BLaER1 treated with 17β-estradiol and CSF1 and Interleukin-3, amounts not matched to agents 10 nM and 100 nM (cell line): Measurements from ENCODE around the gene RAB40B.
"Not testable (repeated sequence)": the region's sequence is repeated elsewhere in the genome, so short reads cannot be mapped to it uniquely, and the experiment has no call there.

ENCODE experiments used
- H3K27ac ChIP-seq, 11 experiments: shearing (Covaris generic); formaldehyde crosslinking; 2 replicates each; pipeline ENCODE4 v1.8.1; 2022
- H3K27me3 ChIP-seq, 11 experiments: shearing (Covaris generic); formaldehyde crosslinking; 2 replicates each; pipeline ENCODE4 v1.8.1; 2022
- H3K36me3 ChIP-seq, 11 experiments: shearing (Covaris generic); formaldehyde crosslinking; 2 replicates each; pipeline ENCODE4 v1.8.1; 2022
- H3K4me1 ChIP-seq, 10 experiments: shearing (Covaris generic); formaldehyde crosslinking; 2 replicates each; pipeline ENCODE4 v1.8.1; 2022
- H3K4me2 ChIP-seq, 11 experiments: shearing (Covaris generic); formaldehyde crosslinking; 2 replicates each; pipeline ENCODE4 v1.8.1; 2022
- H3K4me3 ChIP-seq, 10 experiments: shearing (Covaris generic); formaldehyde crosslinking; 2 replicates each; pipeline ENCODE4 v1.8.1; 2022
- H3K9ac ChIP-seq, 11 experiments: shearing (Covaris generic); formaldehyde crosslinking; 2 replicates each; pipeline ENCODE4 v1.8.1; 2022
- H3K9me3 ChIP-seq, 11 experiments: shearing (Covaris generic); formaldehyde crosslinking; replicated peaks in 1 of 11; 2 replicates each; pipeline ENCODE4 v1.8.1; 2022
- H4K20me1 ChIP-seq, 11 experiments: shearing (Covaris generic); formaldehyde crosslinking; 2 replicates each; pipeline ENCODE4 v1.8.1; 2022
- Cebpa-rat ChIP-seq, 11 experiments: shearing (Covaris generic); IDR thresholded peaks; 2 replicates each; pipeline ENCODE4 v1.8.1; 2022

Gene RAB40B

GRCh38 chr17:82698065-82698973 lies at the start of gene RAB40B:
TSS of gene RAB40B (minus strand) at chr17:82698698. CDS start at chr17:82698596, 102 bp downstream.
- H3K9ac ChIP-seq, result peak within 1 kb of the TSS; percentile 49 to 78 (median 72)
- H3K27ac ChIP-seq, result no peak within 1 kb of the TSS; a peak in 1 of 22 replicates
- H3K4me1 ChIP-seq, result peaks cover 7 to 39% (median 19%) of the 10 kb centered on the region in 10 experiments; a peak in 19 of 20 replicates
- H3K36me3 ChIP-seq, result peaks cover 0 to 28% (median 12%) of the 10 kb centered on the region in 11 experiments; a peak in 12 of 22 replicates
- TF ChIP-seq Cebpa-rat (IDR thresholded peaks at IDR 0.05), result no peak
- H4K20me1 ChIP-seq, result peaks cover 0 to 18% (median 12%) of the 10 kb centered on the region in 11 experiments; a peak in 10 of 22 replicates
- H3K4me3 ChIP-seq, result peak within 1 kb of the TSS; percentile 58 to 77 (median 67)
- H3K27me3 ChIP-seq, result peaks cover 25 to 50% (median 31%) of the 10 kb centered on the region in 11 experiments
- H3K9me3 ChIP-seq, result peaks cover 32 to 40% (median 39%) of the 10 kb centered on the region in 11 experiments
- H3K4me2 ChIP-seq, result peak within 1 kb of the TSS; percentile 93 to 99 (median 97)

GRCh38 chr17:82745524-82745923 lies 47.0 kb upstream of the RAB40B start:
- no peaks in the 10 kb centered on the region for H3K4me1 ChIP-seq
- no peak overlapping the region for H3K4me2 ChIP-seq
- peaks cover 55 to 93% (median 86%) of the 10 kb centered on the region in 11 experiments for H3K9me3 ChIP-seq
- no peaks in the 10 kb centered on the region for H4K20me1 ChIP-seq
- no peak overlapping the region for H3K4me3 ChIP-seq
- no peak for TF ChIP-seq Cebpa-rat (IDR thresholded peaks at IDR 0.05)
- H3K27me3 ChIP-seq, result no peaks in the 10 kb centered on the region
- H3K27ac ChIP-seq, result no peak overlapping the region
- no peak overlapping the region for H3K9ac ChIP-seq
- peaks cover 0 to 48% (median 22%) of the 10 kb centered on the region in 11 experiments; a peak in 16 of 22 replicates for H3K36me3 ChIP-seq

- H3K4me2 ChIP-seq, H3K27me3 ChIP-seq, H3K9ac ChIP-seq, H3K4me1 ChIP-seq, H3K27ac ChIP-seq, H4K20me1 ChIP-seq, H3K4me3 ChIP-seq: not testable (repeated sequence)
- peaks cover 0 to 55% (median 28%) of the 10 kb centered on the region in 11 experiments; a peak in 16 of 22 replicates for H3K36me3 ChIP-seq
- peaks cover 62 to 94% (median 88%) of the 10 kb centered on the region in 11 experiments for H3K9me3 ChIP-seq
Measured at GRCh38 chr17:82744736-82745135, 46.2 kb upstream of the RAB40B start.

- Histone ChIP-seq H3K9me3 (peaks cover 60 to 89% (median 82%) of the 10 kb centered on the region in 11 experiments), H4K20me1 (no peaks in the 10 kb centered on the region), H3K4me1 (no peaks in the 10 kb centered on the region), H3K4me3 (no peak overlapping the region), H3K36me3 (peaks cover 0 to 46% (median 20%) of the 10 kb centered on the region in 11 experiments; a peak in 16 of 22 replicates), H3K4me2 (no peak overlapping the region), H3K27me3 (no peaks in the 10 kb centered on the region), H3K27ac (no peak overlapping the region), H3K9ac (no peak overlapping the region)
- no peak for TF ChIP-seq Cebpa-rat (IDR thresholded peaks at IDR 0.05)
Measured at GRCh38 chr17:82743344-82744219, 45.1 kb upstream of the RAB40B start.

- peak overlapping the region in 3 of 10 experiments; percentile 11 to 18 (median 16); a peak in 2 of 20 replicates for H3K4me3 ChIP-seq
- H3K9ac ChIP-seq, result no peak overlapping the region
- peaks cover 0 to 3% (median 0%) of the 10 kb centered on the region in 11 experiments; a peak in 1 of 22 replicates for H4K20me1 ChIP-seq
- H3K9me3 ChIP-seq, result peaks cover 47 to 64% (median 59%) of the 10 kb centered on the region in 11 experiments
- no peak for TF ChIP-seq Cebpa-rat (IDR thresholded peaks at IDR 0.05)
- H3K4me2 ChIP-seq, result no peak overlapping the region
- no peak overlapping the region for H3K27ac ChIP-seq
- H3K27me3 ChIP-seq, result peaks cover 1 to 11% (median 8%) of the 10 kb centered on the region in 11 experiments; a peak in 15 of 22 replicates
- no peaks in the 10 kb centered on the region for H3K4me1 ChIP-seq
- H3K36me3 ChIP-seq, result peaks cover 0 to 37% (median 20%) of the 10 kb centered on the region in 11 experiments; a peak in 16 of 22 replicates
Measured at GRCh38 chr17:82740906-82741759, 42.6 kb upstream of the RAB40B start.

- H4K20me1 ChIP-seq, result peaks cover 0 to 3% (median 0%) of the 10 kb centered on the region in 11 experiments; a peak in 1 of 22 replicates
- peaks cover 43 to 57% (median 55%) of the 10 kb centered on the region in 11 experiments for H3K9me3 ChIP-seq
- no peak overlapping the region for H3K27ac ChIP-seq
- no peaks in the 10 kb centered on the region for H3K4me1 ChIP-seq
- H3K36me3 ChIP-seq, result peaks cover 2 to 48% (median 33%) of the 10 kb centered on the region in 11 experiments
- TF ChIP-seq Cebpa-rat (IDR thresholded peaks at IDR 0.05), result no peak
- no peak overlapping the region; a peak in 1 of 22 replicates for H3K9ac ChIP-seq
- no peak overlapping the region for H3K4me2 ChIP-seq
- no peak overlapping the region for H3K4me3 ChIP-seq
- H3K27me3 ChIP-seq, result peaks cover 14 to 33% (median 29%) of the 10 kb centered on the region in 11 experiments
Measured at GRCh38 chr17:82737967-82738877, 39.7 kb upstream of the RAB40B start.

GRCh38 chr17:82736511-82737185 lies 38.1 kb upstream of the RAB40B start:
- peaks cover 0 to 3% (median 0%) of the 10 kb centered on the region in 11 experiments; a peak in 1 of 22 replicates for H4K20me1 ChIP-seq
- peaks cover 46 to 55% (median 50%) of the 10 kb centered on the region in 11 experiments for H3K9me3 ChIP-seq
- no peak for TF ChIP-seq Cebpa-rat (IDR thresholded peaks at IDR 0.05)
- H3K4me1 ChIP-seq, result no peaks in the 10 kb centered on the region
- H3K36me3 ChIP-seq, result peaks cover 10 to 51% (median 44%) of the 10 kb centered on the region in 11 experiments
- no peak overlapping the region for H3K4me2 ChIP-seq
- no peak overlapping the region for H3K4me3 ChIP-seq
- no peak overlapping the region for H3K9ac ChIP-seq
- peaks cover 14 to 33% (median 29%) of the 10 kb centered on the region in 11 experiments for H3K27me3 ChIP-seq
- no peak overlapping the region for H3K27ac ChIP-seq
